ENCODE results near the gene KCNJ1. TPM values are rescaled to one million over a fixed set of nuclear protein-coding genes. Genes with fewer than 3 reads are reported as not detected.

Gene KCNJ1
- polyA plus RNA-seq, 3 donors: 101 to 121 (median 109) TPM

- no peak for DNase-seq (ENCODE audit: low read depth in 3 of 3, low spot score in 2 of 3)
Observed at GRCh38 chr11:128902515-128903066, 35.5 kb upstream of the KCNJ1 start.

- DNase-seq (ENCODE audit: low read depth in 3 of 3, low spot score in 2 of 3): no peak
Observed at GRCh38 chr11:128901653-128902514, 34.8 kb upstream of the KCNJ1 start.

- no peak for DNase-seq (ENCODE audit: low read depth in 3 of 3, low spot score in 2 of 3)
Observed at GRCh38 chr11:128900468-128900867, 33.4 kb upstream of the KCNJ1 start.

GRCh38 chr11:128898580-128899344 is 31.7 kb upstream of the KCNJ1 start:
- DNase-seq (ENCODE audit: low read depth in 3 of 3, low spot score in 2 of 3): no peak

GRCh38 chr11:128897826-128898225 is 30.7 kb upstream of the KCNJ1 start:
- no peak for DNase-seq (ENCODE audit: low read depth in 3 of 3, low spot score in 2 of 3)

GRCh38 chr11:128896356-128896755 is 29.3 kb upstream of the KCNJ1 start:
- no peak for DNase-seq (ENCODE audit: low read depth in 3 of 3, low spot score in 2 of 3)

- no peak for DNase-seq (ENCODE audit: low read depth in 3 of 3, low spot score in 2 of 3)
Observed at GRCh38 chr11:128895526-128895925, 28.4 kb upstream of the KCNJ1 start.

GRCh38 chr11:128894685-128895084 is 27.6 kb upstream of the KCNJ1 start:
- DNase-seq (ENCODE audit: low read depth in 3 of 3, low spot score in 2 of 3): no peak

GRCh38 chr11:128894286-128894681 is 27.2 kb upstream of the KCNJ1 start:
- no peak for DNase-seq (ENCODE audit: low read depth in 3 of 3, low spot score in 2 of 3)

- no peak for DNase-seq (ENCODE audit: low read depth in 3 of 3, low spot score in 2 of 3)
Observed at GRCh38 chr11:128893578-128894285, 26.6 kb upstream of the KCNJ1 start.

GRCh38 chr11:128892866-128893565 is 25.9 kb upstream of the KCNJ1 start:
- DNase-seq (ENCODE audit: low read depth in 3 of 3, low spot score in 2 of 3): no peak

GRCh38 chr11:128891913-128892398 is 24.9 kb upstream of the KCNJ1 start:
- DNase-seq (ENCODE audit: low read depth in 3 of 3, low spot score in 2 of 3): no peak

GRCh38 chr11:128890543-128891368 is 23.7 kb upstream of the KCNJ1 start, which contains the start of gene KCNJ5:
Gene KCNJ5 (plus strand): TSS chr11:128891356. CDS start chr11:128911274, 19,918 bp downstream.
- DNase-seq (ENCODE audit: low read depth in 3 of 3, low spot score in 2 of 3): no peak

GRCh38 chr11:128890216-128890542 is 23.1 kb upstream of the KCNJ1 start:
- DNase-seq (ENCODE audit: low read depth in 3 of 3, low spot score in 2 of 3): no peak

- DNase-seq (ENCODE audit: low read depth in 3 of 3, low spot score in 2 of 3): no peak
Observed at GRCh38 chr11:128889657-128890213, 22.6 kb upstream of the KCNJ1 start.

- DNase-seq (ENCODE audit: low read depth in 3 of 3, low spot score in 2 of 3): no peak
Observed at GRCh38 chr11:128888034-128888985, 21.2 kb upstream of the KCNJ1 start.

GRCh38 chr11:128886406-128887124 is 19.5 kb upstream of the KCNJ1 start:
- no peak for DNase-seq (ENCODE audit: low read depth in 3 of 3, low spot score in 2 of 3)
